TTC549 (cell line): ENCODE data around the gene NABP2.
"Not testable (repeated sequence)": the region's sequence is repeated elsewhere in the genome, so short reads cannot be mapped to it uniquely, and the experiment has no call there.

ENCODE experiments used
- FAIRE-seq: peaks from 2 replicates; lab custom pipeline; 2012; peaks lifted over from hg19 to GRCh38; lab: Jason Lieb, UNC

NABP2 gene

DNA sequence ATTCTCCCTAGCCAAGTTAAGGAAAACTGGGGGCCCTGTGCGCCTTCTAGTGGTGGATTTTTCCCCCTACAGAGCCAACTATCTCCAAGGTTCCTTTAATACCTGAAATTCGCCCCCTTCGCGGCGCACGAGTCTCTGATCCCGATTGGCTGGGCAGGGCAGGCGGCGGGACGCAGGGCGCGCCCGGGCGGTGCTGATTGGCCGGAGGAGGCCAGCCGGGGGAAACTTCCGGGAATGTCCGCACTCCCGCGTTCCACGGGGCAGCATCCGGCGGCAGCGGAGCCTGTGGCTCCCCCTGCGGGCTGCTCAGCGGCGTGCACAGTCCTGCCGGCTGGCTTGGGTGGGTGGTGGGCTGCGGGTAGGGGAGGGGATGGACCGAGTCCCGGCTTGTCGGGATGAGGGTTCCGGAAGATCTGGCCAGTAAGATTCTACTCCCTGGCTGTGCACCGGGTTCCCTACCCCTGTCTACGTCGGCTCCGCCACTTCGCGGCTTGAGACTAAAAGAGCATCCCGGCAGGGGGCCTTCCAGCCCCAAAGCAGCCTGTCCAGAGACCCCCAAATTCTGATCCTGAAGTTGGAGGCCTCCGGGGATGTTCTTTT is at the start of gene NABP2:
TSS of gene NABP2 (plus strand) at position 241 of the 600 bp plus-strand sequence. CDS start 515 bp downstream, outside the sequence.
- FAIRE-seq, result peak; percentile 94

DNA sequence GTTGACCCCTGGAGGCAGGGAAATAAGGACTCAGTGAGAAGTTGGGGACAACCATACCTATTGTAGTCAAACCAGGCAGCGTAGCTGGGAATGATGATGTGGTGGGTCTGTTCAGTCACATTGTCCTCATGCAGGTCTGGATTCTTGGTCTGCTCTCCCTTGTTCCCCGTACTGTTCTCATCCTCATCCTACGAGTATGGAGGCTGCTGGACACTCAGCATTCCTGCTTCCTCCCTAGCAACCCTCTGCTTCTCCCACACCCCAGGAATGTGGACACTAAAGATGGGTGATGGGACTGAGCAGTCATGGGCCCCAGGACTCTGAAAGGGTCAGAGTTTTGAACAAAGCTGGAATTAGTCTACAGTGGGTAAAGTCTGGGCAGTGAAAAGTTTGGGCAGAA is 45.8 kb upstream of the NABP2 start:
- no peak for FAIRE-seq

DNA sequence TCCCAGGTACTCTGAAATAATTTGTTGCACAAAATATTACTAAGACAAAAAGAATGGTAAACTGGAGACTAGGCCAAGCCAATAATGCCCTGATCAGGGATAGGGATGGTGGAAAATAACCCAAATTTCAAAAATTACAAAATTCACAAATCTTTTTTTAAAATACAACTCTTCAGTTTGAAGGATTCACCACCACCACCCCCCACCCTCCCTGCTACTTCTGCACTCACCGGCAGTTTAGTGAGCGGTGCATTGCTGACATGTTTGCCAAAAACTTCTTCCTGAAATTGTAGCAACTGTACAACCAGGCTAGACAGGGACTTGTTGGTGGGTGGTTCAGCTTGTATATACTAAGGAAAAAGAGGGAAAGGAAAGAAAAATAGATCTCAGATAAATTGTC is 37.2 kb upstream of the NABP2 start:
- FAIRE-seq, result no peak

DNA sequence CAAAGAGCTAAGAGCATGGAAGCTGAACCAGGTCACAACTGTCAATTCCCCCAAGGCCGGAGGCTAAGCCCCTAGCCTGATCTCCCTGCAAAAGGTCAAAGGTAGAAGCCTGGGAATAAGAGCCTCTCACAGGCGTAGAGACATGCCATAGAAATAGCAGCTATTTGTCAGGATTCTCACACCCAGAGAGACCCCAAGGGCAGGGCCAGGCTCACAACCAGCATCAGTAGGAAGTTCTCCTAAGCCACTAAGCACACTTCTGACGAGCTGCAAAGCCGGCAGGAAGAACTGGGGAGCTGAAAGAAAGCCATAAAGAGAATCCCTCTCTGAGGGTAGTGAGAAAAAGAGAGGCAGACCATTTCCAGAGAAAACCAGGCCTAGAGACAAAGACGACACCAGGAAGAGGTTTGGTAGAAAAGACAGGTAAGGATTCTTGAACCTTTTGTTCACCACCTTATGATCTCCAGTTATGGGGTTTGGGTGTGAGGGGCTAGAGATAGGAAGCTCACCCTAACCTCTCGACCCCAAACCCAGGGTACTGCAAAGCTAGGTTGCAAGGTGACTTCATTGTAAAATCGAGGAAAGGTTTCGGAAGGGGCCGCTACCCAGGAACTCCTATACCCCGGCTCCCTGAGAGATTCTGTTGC is 35.9 kb upstream of the NABP2 start:
- no peak for FAIRE-seq

DNA sequence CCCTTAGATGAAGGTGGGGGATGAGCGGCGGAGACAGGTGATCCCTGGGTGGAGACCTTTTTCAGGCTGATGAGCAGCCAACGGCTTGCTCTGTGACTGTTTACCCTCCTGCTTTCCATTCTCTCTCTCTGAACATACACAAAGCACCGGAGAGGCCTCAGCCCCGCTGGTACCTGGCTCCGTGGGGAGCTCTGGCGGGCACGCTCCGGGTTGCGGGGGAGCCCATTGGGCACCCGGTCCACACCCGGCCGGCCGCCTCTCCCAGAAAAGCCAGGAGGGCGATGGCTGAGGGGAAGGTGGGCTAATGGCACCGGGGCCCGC is 35.4 kb upstream of the NABP2 start:
- no peak for FAIRE-seq

DNA sequence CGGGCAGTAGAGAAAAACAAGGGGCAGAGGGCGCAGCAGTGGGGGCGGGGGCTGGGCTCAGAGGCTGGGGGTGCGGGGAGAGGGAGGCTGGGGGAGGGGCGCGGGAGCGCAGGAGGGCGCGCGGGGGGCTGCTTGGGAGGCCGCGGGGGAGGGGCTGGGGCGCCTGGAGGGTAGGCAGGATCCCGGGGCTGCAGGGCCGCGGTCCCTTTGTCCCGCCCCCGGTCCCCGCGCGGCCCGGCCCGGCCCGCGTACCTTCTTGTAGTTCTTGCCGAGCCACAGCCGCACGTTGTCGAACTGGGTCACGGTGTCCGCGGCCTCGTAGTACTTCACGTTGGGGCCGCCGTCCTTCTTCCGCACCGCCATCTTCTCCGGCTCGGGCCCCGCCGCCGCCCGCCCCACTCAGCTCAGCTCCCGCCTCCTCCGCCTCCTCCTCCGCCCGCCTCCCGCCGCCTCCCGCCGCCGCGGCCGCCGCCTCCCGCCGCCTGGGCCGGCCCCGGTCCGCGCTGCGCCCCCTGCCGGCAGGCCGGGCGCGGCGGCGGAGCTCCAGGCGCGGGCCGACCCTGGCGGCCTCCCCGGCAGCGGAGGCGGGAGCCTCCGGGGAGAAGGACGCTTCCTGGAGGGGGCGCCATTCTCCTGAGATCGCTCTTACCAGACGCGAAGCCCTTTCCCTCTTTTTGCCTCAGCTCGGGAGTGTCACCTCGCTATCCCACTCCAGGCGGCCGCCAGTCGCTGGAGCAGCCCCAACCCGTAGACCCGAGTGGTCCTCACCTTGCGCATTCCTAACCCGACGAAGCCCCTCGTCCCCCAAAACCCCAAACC is 34.8 kb upstream of the NABP2 start, which contains the start of gene SMARCC2:
TSS of gene SMARCC2 (minus strand) at position 385 of the 819 bp plus-strand sequence. CDS start at position 363, 22 bp downstream.
- FAIRE-seq, result no peak

DNA sequence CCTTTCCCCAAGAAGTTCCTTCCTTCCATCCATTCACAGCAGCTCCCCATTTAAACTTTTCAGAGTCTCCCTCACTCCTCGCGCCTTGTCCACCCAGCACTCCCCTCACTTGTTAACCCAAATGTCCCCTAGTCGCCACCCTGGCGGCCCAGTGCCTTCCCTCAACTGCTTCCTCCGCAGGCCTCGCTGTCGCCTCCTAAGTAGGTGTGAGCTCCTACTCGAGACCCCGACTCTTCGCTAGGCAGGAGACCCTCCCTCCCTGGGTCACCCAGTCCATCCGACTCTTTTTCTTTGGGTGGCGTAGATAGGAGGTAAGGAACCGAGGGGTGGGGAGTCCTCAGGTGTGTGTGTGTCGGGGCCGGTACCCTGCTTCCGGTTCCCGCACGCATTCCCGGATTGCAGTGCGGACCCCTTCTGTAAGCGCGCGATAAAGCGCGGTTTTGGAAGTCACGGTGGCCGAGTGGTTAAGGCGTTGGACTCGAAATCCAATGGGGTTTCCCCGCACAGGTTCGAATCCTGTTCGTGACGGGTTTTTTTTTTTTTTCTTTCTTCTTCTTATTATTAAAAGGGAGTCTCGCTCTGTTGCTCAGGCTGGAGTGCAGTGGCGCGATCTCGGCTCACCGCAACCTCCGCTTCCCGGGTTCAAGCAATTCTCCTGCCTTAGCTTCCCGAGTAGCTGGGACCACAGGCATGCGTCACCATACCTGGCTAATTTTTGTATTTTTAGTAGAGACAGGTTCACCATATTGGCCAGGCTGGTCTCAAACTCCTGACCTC is 34.0 kb upstream of the NABP2 start:
- FAIRE-seq, result no peak

DNA sequence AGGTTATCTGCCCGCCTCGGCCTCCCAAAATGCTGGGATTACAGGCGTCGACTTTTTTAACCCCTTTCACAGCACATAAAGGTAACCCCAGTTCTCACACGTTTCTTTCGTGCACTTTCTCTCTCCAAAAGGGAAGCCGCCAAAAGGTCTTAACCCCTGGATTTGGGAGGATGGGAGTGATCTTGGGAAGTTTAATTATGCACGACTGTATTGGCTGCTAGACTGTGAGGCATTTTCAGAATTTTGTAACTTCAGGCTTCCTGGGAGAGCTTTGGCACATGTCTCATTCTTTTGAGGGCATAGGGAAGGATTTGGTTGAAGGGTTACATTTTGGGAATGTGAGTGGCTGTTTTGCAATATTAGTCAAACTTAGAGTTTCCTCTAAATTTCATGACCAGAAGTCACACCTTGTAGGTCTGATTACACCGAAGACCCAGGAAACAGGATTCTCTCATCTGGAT is 33.4 kb upstream of the NABP2 start:
- FAIRE-seq, result no peak

DNA sequence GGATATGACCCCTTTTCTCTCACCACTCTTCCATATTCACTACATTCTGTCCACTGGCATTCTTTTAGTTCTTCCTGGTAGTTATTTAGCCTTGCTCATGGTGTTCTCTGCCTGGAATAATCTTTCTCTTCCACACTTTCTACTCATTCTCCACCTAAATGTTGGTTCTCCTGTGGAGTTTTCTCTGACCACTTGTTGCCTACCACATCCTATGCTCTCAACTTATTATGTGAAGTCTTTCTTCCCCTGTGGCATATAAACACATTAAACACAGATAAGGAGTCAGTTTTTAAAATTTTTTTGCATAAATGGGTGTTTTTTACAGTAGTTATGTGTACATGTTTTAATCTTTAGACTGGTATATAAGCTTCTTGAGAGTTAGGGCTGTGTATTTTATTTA is 31.6 kb upstream of the NABP2 start:
- FAIRE-seq, result no peak

DNA sequence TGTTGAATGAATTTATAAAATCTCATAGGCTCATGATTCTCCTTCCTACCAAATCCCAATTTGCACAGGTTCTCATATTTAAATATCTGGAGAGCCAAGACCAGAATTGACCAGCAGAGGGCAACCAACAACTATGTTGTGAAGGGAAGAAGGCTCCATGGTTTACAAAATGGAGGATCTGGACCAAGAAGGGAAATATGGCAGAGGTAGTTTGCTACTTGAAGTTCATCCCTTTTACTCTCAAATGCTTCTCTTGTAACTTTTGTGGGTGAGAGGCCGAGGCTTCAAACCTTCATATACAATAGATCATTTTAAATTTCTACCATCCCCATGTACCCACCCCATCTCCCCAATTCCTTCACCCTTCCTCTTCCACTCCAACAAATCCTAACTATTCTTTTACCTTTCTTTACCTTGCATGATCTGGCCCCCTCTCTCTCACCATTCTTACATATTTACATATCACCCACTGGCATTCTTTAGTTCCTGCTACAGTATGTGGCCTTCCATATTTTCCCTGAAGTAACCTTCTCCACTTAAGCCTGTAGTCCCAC is 31.0 kb upstream of the NABP2 start:
- peak; percentile 79 for FAIRE-seq

DNA sequence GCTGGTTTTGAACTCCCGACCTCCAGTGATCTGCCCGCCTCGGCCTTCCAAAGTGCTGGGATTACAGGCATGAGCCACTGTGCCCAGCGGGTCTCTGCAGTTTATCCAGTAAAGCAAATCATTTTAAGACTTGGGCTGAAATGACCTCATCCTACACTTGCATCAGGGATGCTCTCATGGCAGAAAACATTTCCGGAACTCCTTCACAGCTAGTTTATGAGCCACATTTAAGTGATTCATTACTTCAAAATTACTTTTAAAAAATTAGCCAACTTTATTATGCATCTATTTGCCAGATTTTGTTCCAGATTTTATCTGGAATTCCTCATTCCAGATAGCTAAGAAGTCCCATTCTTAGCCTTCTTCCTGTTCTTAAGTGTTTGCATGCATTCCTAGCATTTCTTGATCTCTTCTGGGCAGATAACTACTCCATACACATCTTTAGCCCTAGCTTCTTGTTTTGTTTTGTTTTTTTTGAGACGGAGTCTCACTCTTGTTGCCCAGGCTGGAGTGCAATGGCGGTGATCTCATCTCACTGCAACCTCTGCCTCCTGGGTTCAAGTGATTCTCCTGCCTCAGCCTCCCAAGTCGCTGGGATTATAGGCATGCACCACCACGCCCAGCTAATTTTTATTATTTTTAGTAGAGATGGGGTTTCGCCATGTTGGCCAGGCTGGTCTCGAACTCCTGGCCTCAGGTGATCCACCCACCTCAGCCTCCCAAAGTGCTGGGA is 27.2 kb upstream of the NABP2 start:
- FAIRE-seq, result not testable (repeated sequence)

DNA sequence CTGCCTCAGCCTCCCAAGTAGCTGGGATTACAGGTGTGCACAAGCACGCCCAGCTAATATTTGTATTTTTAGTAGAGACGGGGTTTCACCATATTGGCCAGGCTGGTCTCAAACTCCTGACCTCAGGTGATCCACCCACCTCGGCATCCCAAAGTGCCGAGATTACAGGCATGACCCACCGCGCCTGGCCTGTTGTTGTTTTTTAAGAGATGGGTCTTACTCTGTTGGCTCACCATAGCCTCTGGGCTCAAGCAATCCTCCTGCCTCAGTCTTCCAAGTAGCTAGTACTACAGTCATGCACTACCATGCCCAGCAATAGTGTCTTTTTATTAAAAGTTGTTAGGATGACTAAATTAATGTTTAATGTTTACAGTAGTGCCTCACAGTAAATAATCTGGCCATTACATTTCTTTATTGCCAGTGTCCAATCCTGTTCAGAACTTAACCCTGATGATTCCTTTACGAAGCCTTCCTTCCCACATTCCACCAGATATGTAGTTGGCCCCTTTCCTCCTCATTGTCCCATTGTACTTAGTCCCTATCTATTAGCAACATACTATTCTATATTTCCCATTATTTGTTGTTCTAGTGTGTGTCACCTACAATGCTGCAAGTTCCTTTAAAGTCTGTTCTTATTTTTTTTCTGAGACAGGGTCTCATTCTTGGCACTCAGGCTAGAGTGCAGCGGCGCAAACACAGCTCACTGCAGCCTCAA is 26.1 kb upstream of the NABP2 start:
- FAIRE-seq, result no peak

DNA sequence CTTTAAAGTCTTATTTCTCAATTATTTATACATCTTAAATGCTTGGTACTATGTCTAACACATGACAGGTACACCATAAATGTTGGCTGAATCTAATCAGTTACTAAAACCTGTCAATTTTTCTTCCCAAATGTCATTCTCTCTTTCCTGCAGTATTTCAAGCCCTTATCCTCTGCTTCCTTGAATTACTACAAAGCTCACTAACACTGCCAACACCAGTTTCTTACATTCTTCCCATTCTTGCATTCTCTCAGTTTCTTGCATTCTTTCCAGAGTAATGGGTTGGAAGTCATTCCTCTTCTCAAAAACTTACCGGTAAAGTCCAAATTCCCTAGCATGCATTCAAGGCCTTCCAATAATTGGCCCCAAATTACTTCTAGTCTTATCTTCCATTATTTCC is 25.3 kb upstream of the NABP2 start:
- FAIRE-seq, result no peak

DNA sequence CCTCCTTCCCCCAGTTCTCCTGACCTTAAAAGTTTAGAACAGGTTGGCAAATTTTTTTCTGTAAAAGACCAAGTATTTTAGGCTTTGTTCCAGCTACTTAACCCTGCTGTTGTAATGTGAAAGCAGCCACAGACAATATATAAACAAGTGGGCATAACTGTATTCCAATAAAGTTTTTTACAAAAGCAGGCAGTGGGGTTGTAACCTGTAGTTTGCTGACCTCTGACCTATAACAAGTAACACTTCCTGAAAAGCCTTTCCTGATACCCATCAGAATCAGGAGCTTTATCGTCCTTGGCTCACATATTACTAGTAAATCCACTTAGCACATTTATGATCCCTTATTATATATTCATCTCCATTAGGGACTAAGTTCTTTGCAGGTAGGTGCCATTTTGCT is 21.8 kb upstream of the NABP2 start:
- no peak for FAIRE-seq

DNA sequence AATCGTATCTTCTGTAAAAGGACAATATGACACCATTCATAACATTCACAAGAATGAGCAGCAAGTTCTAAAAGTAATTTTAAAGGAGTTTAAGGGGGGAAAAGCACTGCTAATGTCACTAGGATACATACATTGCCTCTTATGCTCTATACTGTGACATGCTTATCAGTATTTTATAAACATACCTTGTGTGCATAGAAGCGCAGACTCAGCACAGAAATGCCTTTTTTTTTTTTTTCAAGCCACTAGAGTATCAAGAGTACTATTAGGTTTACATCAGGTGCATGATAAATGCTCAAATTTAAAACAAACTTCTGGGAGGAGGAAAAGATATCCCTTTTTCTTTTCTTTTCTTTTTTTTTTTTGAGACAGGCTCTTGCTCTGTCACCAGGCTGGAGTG is 21.3 kb upstream of the NABP2 start:
- no peak for FAIRE-seq

DNA sequence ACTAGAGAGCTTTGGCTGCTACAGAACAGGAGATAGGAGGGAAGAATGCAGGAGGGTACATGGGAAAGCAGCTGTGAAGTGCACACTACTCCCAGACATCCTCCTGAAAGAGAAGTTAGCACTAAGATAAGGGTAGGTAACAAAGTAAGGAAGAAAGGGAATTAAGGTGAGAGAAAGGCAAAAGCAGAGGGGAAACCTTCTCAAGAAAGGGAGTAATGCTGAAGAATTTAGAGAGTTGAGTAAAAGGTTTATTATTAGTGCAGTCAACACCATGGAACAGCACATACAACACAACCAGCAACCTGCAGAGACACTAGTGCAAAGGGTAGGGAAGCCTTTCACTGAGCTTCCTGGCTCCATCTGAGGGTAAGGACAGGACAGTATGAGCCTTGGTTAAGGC is 19.9 kb upstream of the NABP2 start:
- FAIRE-seq, result no peak

DNA sequence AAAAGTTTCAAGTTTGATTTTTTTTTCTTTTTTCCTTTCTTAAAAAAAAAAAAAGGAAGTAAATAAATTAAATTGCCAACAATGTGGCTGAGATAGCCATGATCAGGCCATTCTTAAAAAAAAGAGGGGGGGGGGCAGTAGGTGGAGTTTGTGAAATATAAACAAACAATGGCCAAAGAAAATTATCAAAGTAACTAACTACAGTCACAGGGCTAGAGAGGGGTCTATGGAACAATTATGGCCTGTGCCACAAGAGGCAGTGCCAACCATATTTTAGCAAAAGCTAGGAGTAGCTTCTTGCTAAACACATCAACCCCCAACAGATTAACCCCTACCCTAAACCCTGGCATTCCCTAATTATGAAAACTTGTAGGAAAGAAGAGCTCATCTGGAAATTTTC is 18.7 kb upstream of the NABP2 start:
- FAIRE-seq, result no peak

DNA sequence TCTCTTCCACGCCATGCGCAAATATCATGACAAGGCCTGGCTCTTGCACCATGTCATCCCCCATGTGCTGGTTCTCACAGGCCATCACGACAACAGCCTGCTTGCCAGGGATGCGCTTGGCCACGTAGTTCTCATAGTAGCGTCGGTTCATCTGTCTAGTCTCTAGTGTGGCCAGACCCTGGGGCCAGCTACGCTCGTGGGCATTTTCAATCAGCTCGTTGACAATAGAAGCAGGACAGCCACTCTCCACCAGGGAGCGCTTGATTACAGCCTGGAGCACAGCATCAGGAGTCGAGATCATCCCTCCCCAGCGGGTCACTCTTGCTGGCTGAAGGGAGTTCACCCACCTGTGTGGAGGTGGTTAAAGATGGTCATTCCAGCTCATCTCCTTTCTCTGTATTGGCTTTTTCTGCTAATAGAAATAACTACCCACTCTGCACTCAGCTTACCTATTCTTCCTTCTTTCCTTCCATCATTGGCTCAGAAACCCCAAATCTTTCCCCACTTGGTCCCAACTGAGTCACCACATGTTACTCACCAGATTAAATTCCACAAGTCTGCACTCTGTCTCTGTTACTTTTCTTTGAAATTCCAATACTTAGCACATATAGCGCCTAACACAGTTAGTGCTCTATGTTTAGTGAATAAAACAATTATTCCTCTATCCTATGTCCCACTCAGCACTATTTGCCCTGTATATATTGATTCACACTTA is 17.5 kb upstream of the NABP2 start:
- no peak for FAIRE-seq

DNA sequence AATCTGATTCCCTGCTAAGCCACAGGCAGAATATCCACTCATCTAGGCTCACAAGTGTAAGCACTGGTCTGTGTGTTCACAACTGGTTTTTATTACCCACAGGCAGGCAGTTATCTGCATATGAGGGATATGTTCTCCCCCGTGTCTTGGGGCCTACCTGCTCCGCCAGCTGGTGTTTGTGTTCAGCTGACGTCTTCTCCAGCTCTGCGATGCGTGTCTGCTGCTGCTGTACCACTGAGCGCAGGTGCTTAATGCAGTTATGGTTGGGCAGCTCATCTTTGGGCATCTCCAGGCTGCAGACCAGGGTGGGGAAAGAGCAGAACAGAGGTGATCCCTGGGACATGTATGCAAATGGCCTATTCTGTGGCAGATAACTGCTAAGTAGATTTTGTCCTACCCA is 16.1 kb upstream of the NABP2 start:
- no peak for FAIRE-seq

DNA sequence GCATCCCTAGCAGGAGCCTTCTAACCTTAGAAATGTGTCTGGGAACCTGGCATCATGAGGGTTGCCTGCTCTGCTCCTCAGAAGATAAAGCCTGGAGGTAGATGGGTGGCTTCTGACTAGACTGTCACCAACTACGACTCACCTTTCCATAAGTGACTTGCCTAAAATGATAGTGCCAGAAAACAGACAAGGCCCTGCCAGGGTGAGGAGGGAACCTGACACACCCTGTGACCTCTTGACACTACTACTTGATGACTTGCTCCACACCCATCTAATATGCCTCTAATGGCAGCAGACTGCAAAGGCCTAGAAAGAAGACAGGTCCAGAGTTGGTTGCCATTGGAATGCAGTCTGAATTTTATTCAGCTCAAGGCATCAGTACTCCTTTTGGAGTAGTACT is 11.8 kb upstream of the NABP2 start:
- no peak for FAIRE-seq
